Measurements from ENCODE around the gene RELN. TPM values are rescaled to one million over a fixed set of nuclear protein-coding genes. Genes with fewer than 3 reads are reported as not detected.

The RELN gene
- total RNA-seq, 1 experiment from 2014 or later: 0.10 TPM

GRCh38 chr7:103795787-103796186 is 193.7 kb downstream of the RELN start:
- H3K4me1 ChIP-seq (ENCODE audit: control insufficient read depth, insufficient read depth, low read length): no peaks in the 10 kb centered on the region
- H3K36me3 ChIP-seq (ENCODE audit: control insufficient read depth, insufficient read depth, low read length): no peaks in the 10 kb centered on the region
- DNase-seq (ENCODE audit: low read depth, low spot score) (no peak), ATAC-seq (no peak)
- no peak overlapping the region for H3K27ac ChIP-seq (ENCODE audit: low read length)
- CTCF ChIA-PET: no interaction called here
- BruUV-seq (replicated peaks): no TSS peak
- intact Hi-C loops (cut with micrococcal nuclease; ENCODE audit: unreplicated experiment) (no loop called here), in situ Hi-C loops (cut with HindIII; ENCODE audit: low pct_unique_long_range_greater_than_20kb, low sequenced_read_pairs) (no loop called here)
- TF ChIP-seq SIN3A (IDR thresholded peaks at IDR 0.05; ENCODE audit: borderline replicate concordance, insufficient read depth, low read depth, low read length): no peak
- TF ChIP-seq TCF7L2 (IDR thresholded peaks at IDR 0.05; ENCODE audit: low read depth, low read length): no peak
- TF ChIP-seq CTCF (IDR thresholded peaks at IDR 0.05): no peak
- no peak for TF ChIP-seq REST (IDR thresholded peaks at IDR 0.05; ENCODE audit: insufficient read depth in 1 of 2, low read depth in 2 of 2, low read length in 1 of 2)
- no peak for TF ChIP-seq POLR2AphosphoS5 (IDR thresholded peaks at IDR 0.05; ENCODE audit: low read depth, low read length)
- H3K4me3 ChIP-seq (ENCODE audit: low read depth in 2 of 2, low read length in 2 of 2): no peak overlapping the region
- no peaks in the 10 kb centered on the region; the same call in 1 of the 2 replicates for H3K9me3 ChIP-seq (ENCODE audit: control insufficient read depth, insufficient read depth, low read depth, low read length)
- POLR2A ChIA-PET: interaction anchor here (0.7 kb wide), 1 partner anchor 10 kb away, joined by 3 read pairs; no protein-coding TSS in a partner anchor
- H3K27me3 ChIP-seq (ENCODE audit: control insufficient read depth, insufficient read depth, low read length): no peaks in the 10 kb centered on the region

- no peak for DNase-seq (ENCODE audit: low read depth, low spot score)
- BruUV-seq (replicated peaks): no TSS peak
- no peak for ATAC-seq
- POLR2A ChIA-PET: no interaction called here
- intact Hi-C loops (cut with micrococcal nuclease; ENCODE audit: unreplicated experiment) (no loop called here), in situ Hi-C loops (cut with HindIII; ENCODE audit: low pct_unique_long_range_greater_than_20kb, low sequenced_read_pairs) (no loop called here)
- Histone ChIP-seq H3K27ac (ENCODE audit: low read length) (no peak overlapping the region), H3K36me3 (ENCODE audit: control insufficient read depth, insufficient read depth, low read length) (no peaks in the 10 kb centered on the region), H3K4me1 (ENCODE audit: control insufficient read depth, insufficient read depth, low read length) (no peaks in the 10 kb centered on the region), H3K9me3 (ENCODE audit: control insufficient read depth, insufficient read depth, low read depth, low read length) (no peaks in the 10 kb centered on the region; the same call in 1 of the 2 replicates), H3K27me3 (ENCODE audit: control insufficient read depth, insufficient read depth, low read length) (no peaks in the 10 kb centered on the region), H3K4me3 (ENCODE audit: low read depth in 2 of 2, low read length in 2 of 2) (no peak overlapping the region)
- TF ChIP-seq CTCF (IDR thresholded peaks at IDR 0.05): no peak
- no peak for TF ChIP-seq TCF7L2 (IDR thresholded peaks at IDR 0.05; ENCODE audit: low read depth, low read length)
- no peak for TF ChIP-seq REST (IDR thresholded peaks at IDR 0.05; ENCODE audit: insufficient read depth in 1 of 2, low read depth in 2 of 2, low read length in 1 of 2)
- no peak for TF ChIP-seq SIN3A (IDR thresholded peaks at IDR 0.05; ENCODE audit: borderline replicate concordance, insufficient read depth, low read depth, low read length)
- TF ChIP-seq POLR2AphosphoS5 (IDR thresholded peaks at IDR 0.05; ENCODE audit: low read depth, low read length): no peak
- CTCF ChIA-PET: no interaction called here
Observed at GRCh38 chr7:103795107-103795506, 194.4 kb downstream of the RELN start.

Measured in Panc1 (cell line).